ENCODE data around the gene RPL10A. TPM values are rescaled to one million over a fixed set of nuclear protein-coding genes. Genes with fewer than 3 reads are reported as not detected.
"Not testable (repeated sequence)": the region's sequence is repeated elsewhere in the genome, so short reads cannot be mapped to it uniquely, and the experiment has no call there.

The RPL10A gene
- polyA plus RNA-seq, 1 donor from 2014 or later: 1,088 TPM

- Mint-ChIP-seq H3K9me3 (no peaks in the 10 kb centered on the region), H3K27me3 (peaks cover 35% of the 10 kb centered on the region), H3K36me3 (no peaks in the 10 kb centered on the region), H3K4me3 (peak overlapping the region; percentile 66 to 77 (median 72)), H3K27ac (peak overlapping the region in 2 of 3 donors; percentile 50 to 85), H3K4me1 (peaks cover 5 to 8% (median 7%) of the 10 kb centered on the region in 3 donors)
Measured at GRCh38 chr6:35498422-35499067, 30.3 kb downstream of the RPL10A start.

GRCh38 chr6:35499372-35499771, 31.2 kb downstream of the RPL10A start:
- Mint-ChIP-seq H3K9me3 (no peaks in the 10 kb centered on the region), H3K4me3 (peak overlapping the region in 2 of 4 donors; percentile 64 to 66), H3K4me1 (peaks cover 0 to 4% (median 3%) of the 10 kb centered on the region in 3 donors), H3K36me3 (no peaks in the 10 kb centered on the region), H3K27me3 (peaks cover 33% of the 10 kb centered on the region), H3K27ac (no peak overlapping the region)

GRCh38 chr6:35500782-35501181, 32.6 kb downstream of the RPL10A start:
- Mint-ChIP-seq H3K36me3 (no peaks in the 10 kb centered on the region), H3K27ac (no peak overlapping the region), H3K27me3 (peaks cover 27% of the 10 kb centered on the region), H3K4me1 (peaks cover 0 to 3% (median 0%) of the 10 kb centered on the region in 3 donors), H3K4me3 (peak overlapping the region in 2 of 4 donors; percentile 1 to 66), H3K9me3 (no peaks in the 10 kb centered on the region)

- no peak overlapping the region for H3K27ac Mint-ChIP-seq
- H3K4me1 Mint-ChIP-seq: peaks cover 0 to 3% (median 0%) of the 10 kb centered on the region in 3 donors
- H3K36me3 Mint-ChIP-seq: no peaks in the 10 kb centered on the region
- peak overlapping the region in 1 of 4 donors; percentile 31 for H3K4me3 Mint-ChIP-seq
- peaks cover 27% of the 10 kb centered on the region for H3K27me3 Mint-ChIP-seq
- no peaks in the 10 kb centered on the region for H3K9me3 Mint-ChIP-seq
Measured at GRCh38 chr6:35501784-35502183, 33.6 kb downstream of the RPL10A start.

- peaks cover 23% of the 10 kb centered on the region for H3K27me3 Mint-ChIP-seq
- no peaks in the 10 kb centered on the region for H3K36me3 Mint-ChIP-seq
- H3K4me3 Mint-ChIP-seq: no peak overlapping the region
- no peak overlapping the region for H3K27ac Mint-ChIP-seq
- H3K4me1 Mint-ChIP-seq: peaks cover 0 to 2% (median 0%) of the 10 kb centered on the region in 3 donors
- no peaks in the 10 kb centered on the region for H3K9me3 Mint-ChIP-seq
Measured at GRCh38 chr6:35503534-35503933, 35.3 kb downstream of the RPL10A start.

GRCh38 chr6:35505999-35506412, 37.8 kb downstream of the RPL10A start:
- H3K36me3 Mint-ChIP-seq: no peaks in the 10 kb centered on the region
- peaks cover 21% of the 10 kb centered on the region for H3K27me3 Mint-ChIP-seq
- no peaks in the 10 kb centered on the region for H3K9me3 Mint-ChIP-seq
- no peak overlapping the region for H3K27ac Mint-ChIP-seq
- no peaks in the 10 kb centered on the region for H3K4me1 Mint-ChIP-seq
- no peak overlapping the region for H3K4me3 Mint-ChIP-seq

GRCh38 chr6:35506536-35506935, 38.3 kb downstream of the RPL10A start:
- no peaks in the 10 kb centered on the region for H3K4me1 Mint-ChIP-seq
- no peak overlapping the region for H3K27ac Mint-ChIP-seq
- H3K27me3 Mint-ChIP-seq: peaks cover 21% of the 10 kb centered on the region
- no peaks in the 10 kb centered on the region for H3K36me3 Mint-ChIP-seq
- no peak overlapping the region for H3K4me3 Mint-ChIP-seq
- H3K9me3 Mint-ChIP-seq: no peaks in the 10 kb centered on the region

- Mint-ChIP-seq H3K36me3 (no peaks in the 10 kb centered on the region), H3K9me3 (no peaks in the 10 kb centered on the region), H3K27me3 (peaks cover 21% of the 10 kb centered on the region), H3K27ac (no peak overlapping the region), H3K4me1 (no peaks in the 10 kb centered on the region), H3K4me3 (no peak overlapping the region)
Measured at GRCh38 chr6:35507221-35507620, 39.0 kb downstream of the RPL10A start.

GRCh38 chr6:35508027-35508426, 39.8 kb downstream of the RPL10A start:
- no peak overlapping the region for H3K27ac Mint-ChIP-seq
- H3K36me3 Mint-ChIP-seq: no peaks in the 10 kb centered on the region
- H3K4me3 Mint-ChIP-seq: no peak overlapping the region
- no peaks in the 10 kb centered on the region for H3K9me3 Mint-ChIP-seq
- no peaks in the 10 kb centered on the region for H3K4me1 Mint-ChIP-seq
- H3K27me3 Mint-ChIP-seq: peaks cover 18% of the 10 kb centered on the region

GRCh38 chr6:35508542-35508941, 40.3 kb downstream of the RPL10A start:
- Mint-ChIP-seq H3K27me3 (peaks cover 15% of the 10 kb centered on the region), H3K4me1 (no peaks in the 10 kb centered on the region), H3K36me3 (no peaks in the 10 kb centered on the region), H3K9me3 (no peaks in the 10 kb centered on the region), H3K4me3 (no peak overlapping the region), H3K27ac (no peak overlapping the region)

GRCh38 chr6:35510916-35511561, 42.8 kb downstream of the RPL10A start:
- H3K27me3 Mint-ChIP-seq: peaks cover 19% of the 10 kb centered on the region
- H3K4me3 Mint-ChIP-seq: no peak overlapping the region
- no peak overlapping the region for H3K27ac Mint-ChIP-seq
- H3K4me1 Mint-ChIP-seq: no peaks in the 10 kb centered on the region
- H3K36me3 Mint-ChIP-seq: no peaks in the 10 kb centered on the region
- no peaks in the 10 kb centered on the region for H3K9me3 Mint-ChIP-seq

GRCh38 chr6:35511562-35511941, 43.4 kb downstream of the RPL10A start:
- Mint-ChIP-seq H3K4me1 (no peaks in the 10 kb centered on the region), H3K27ac (no peak overlapping the region), H3K4me3 (no peak overlapping the region)

GRCh38 chr6:35512006-35512405, 43.8 kb downstream of the RPL10A start:
- Mint-ChIP-seq H3K27ac (no peak overlapping the region), H3K4me1 (no peaks in the 10 kb centered on the region), H3K36me3 (no peaks in the 10 kb centered on the region), H3K27me3 (peaks cover 19% of the 10 kb centered on the region), H3K4me3 (peak overlapping the region in 1 of 4 donors; percentile 45), H3K9me3 (no peaks in the 10 kb centered on the region)

More at GRCh38 chr6:35511562-35511941, 43.4 kb downstream of the RPL10A start:
- no peaks in the 10 kb centered on the region for H3K36me3 Mint-ChIP-seq
- H3K27me3 Mint-ChIP-seq: peaks cover 19% of the 10 kb centered on the region
- H3K9me3 Mint-ChIP-seq: no peaks in the 10 kb centered on the region

- no peaks in the 10 kb centered on the region for H3K9me3 Mint-ChIP-seq
- peaks cover 19% of the 10 kb centered on the region for H3K27me3 Mint-ChIP-seq
- H3K4me3 Mint-ChIP-seq: peak within 1 kb of the TSS in 1 of 4 donors; percentile 45
- no peak within 1 kb of the TSS for H3K27ac Mint-ChIP-seq
- no peaks in the 10 kb centered on the region for H3K4me1 Mint-ChIP-seq
- H3K36me3 Mint-ChIP-seq: no peaks in the 10 kb centered on the region
Measured at GRCh38 chr6:35512740-35513139, 44.5 kb downstream of the RPL10A start, which contains the start of gene TULP1. TSS of gene TULP1 (minus strand) at chr6:35512896. CDS start at chr6:35512858, 38 bp downstream.

- no peaks in the 10 kb centered on the region for H3K4me1 Mint-ChIP-seq
- H3K9me3 Mint-ChIP-seq: no peaks in the 10 kb centered on the region
- H3K36me3 Mint-ChIP-seq: no peaks in the 10 kb centered on the region
- peaks cover 15% of the 10 kb centered on the region for H3K27me3 Mint-ChIP-seq
- H3K27ac Mint-ChIP-seq: no peak overlapping the region
- H3K4me3 Mint-ChIP-seq: no peak overlapping the region
Measured at GRCh38 chr6:35514587-35514986, 46.4 kb downstream of the RPL10A start.

- not testable (repeated sequence) for H3K36me3 Mint-ChIP-seq, H3K27me3 Mint-ChIP-seq, H3K9me3 Mint-ChIP-seq, H3K27ac Mint-ChIP-seq, H3K4me1 Mint-ChIP-seq, H3K4me3 Mint-ChIP-seq
Measured at GRCh38 chr6:35515939-35516338, 47.7 kb downstream of the RPL10A start.
